Stimulated activated CD8-positive, alpha-beta memory T cell treated with anti-CD3 and anti-CD28 coated beads, Interleukin-7, amount 100 ng/mL, for 1 hour (primary cell): Measurements from ENCODE around the gene MAPKAP1.

Experiments used
- DNase-seq, 2 donors: peaks; one replicate each; pipeline ENCODE4 v3.0.0-alpha.2; 2020; ENCODE audit warnings: low read depth in 2 of 2

The MAPKAP1 gene

GRCh38 chr9:125674981-125675973 is 31.7 kb downstream of the MAPKAP1 start:
- no peak for DNase-seq

GRCh38 chr9:125672876-125673275 is 34.1 kb downstream of the MAPKAP1 start:
- DNase-seq, result no peak

- no peak for DNase-seq
These were observed 43.9 kb downstream of the MAPKAP1 start for GRCh38 chr9:125663127-125663526.

GRCh38 chr9:125660557-125660956 is 46.5 kb downstream of the MAPKAP1 start:
- DNase-seq, result no peak

GRCh38 chr9:125659954-125660353 is 47.1 kb downstream of the MAPKAP1 start:
- DNase-seq, result no peak

- no peak for DNase-seq
These were observed 47.7 kb downstream of the MAPKAP1 start for GRCh38 chr9:125659201-125659840.

- no peak for DNase-seq
These were observed 50.4 kb downstream of the MAPKAP1 start for GRCh38 chr9:125656560-125656959.

GRCh38 chr9:125655691-125656410 is 51.2 kb downstream of the MAPKAP1 start:
- DNase-seq, result no peak

- no peak for DNase-seq
These were observed 51.9 kb downstream of the MAPKAP1 start for GRCh38 chr9:125655066-125655633.

GRCh38 chr9:125654121-125654520 is 52.9 kb downstream of the MAPKAP1 start:
- DNase-seq, result no peak

GRCh38 chr9:125653325-125653724 is 53.7 kb downstream of the MAPKAP1 start:
- no peak for DNase-seq

GRCh38 chr9:125652759-125653158 is 54.2 kb downstream of the MAPKAP1 start:
- no peak for DNase-seq

- DNase-seq, result no peak
These were observed 54.8 kb downstream of the MAPKAP1 start for GRCh38 chr9:125652233-125652594.

GRCh38 chr9:125651576-125652232 is 55.3 kb downstream of the MAPKAP1 start:
- DNase-seq, result no peak

GRCh38 chr9:125650271-125650737 is 56.7 kb downstream of the MAPKAP1 start:
- DNase-seq, result no peak

GRCh38 chr9:125649826-125650225 is 57.2 kb downstream of the MAPKAP1 start:
- DNase-seq, result no peak

- no peak for DNase-seq
These were observed 57.7 kb downstream of the MAPKAP1 start for GRCh38 chr9:125649315-125649714.

- DNase-seq, result no peak
These were observed 58.7 kb downstream of the MAPKAP1 start for GRCh38 chr9:125648294-125648693.

- no peak for DNase-seq
These were observed 60.3 kb downstream of the MAPKAP1 start for GRCh38 chr9:125646621-125647100.

- no peak for DNase-seq
These were observed 60.8 kb downstream of the MAPKAP1 start for GRCh38 chr9:125646217-125646616.

- DNase-seq, result no peak
These were observed 62.0 kb downstream of the MAPKAP1 start for GRCh38 chr9:125644819-125645507.
